Spleen (tissue), 7 donors: ENCODE measurements around the gene DUS1L.

Experiments
- CTCF ChIP-seq, 11 experiments: fragments of 200-600 bp in 7 of 11; fragments of 450-650 bp in 4 of 11; sonication (generic) in 4 of 11; IDR thresholded peaks in 8 of 11; conservative IDR thresholded peaks in 3 of 11; 1 replicate in 7 of 11; 2 replicates in 4 of 11; pipeline versions ENCODE4 v1.4.0 to v1.8.0; 2016 to 2021; ENCODE audit warnings: antibody characterized with exemption in 11 of 11, inconsistent platforms in 4 of 11, mild to moderate bottlenecking in 1 of 11
- POLR2A ChIP-seq, 3 donors: fragments of 450-650 bp; IDR thresholded peaks; one replicate each; pipeline ENCODE4 v1.5.1; 2017; ENCODE audit warnings: antibody characterized with exemption in 3 of 3, mild to moderate bottlenecking in 1 of 3
- POLR2AphosphoS5 ChIP-seq, 3 donors: sonication (generic); formaldehyde crosslinking; IDR thresholded peaks; one replicate each; pipeline ENCODE4 v1.5.1; 2017; ENCODE audit warnings: antibody characterized with exemption in 3 of 3
- donor health status: DM: no; HTN: no; CAD: no; lungs with moderate emphysema.
- donor health status: DM: no; HTN: no; CAD: no.
- donor health status: DM: no; HTN: no; CAD: no.

- no peak for TF ChIP-seq CTCF (IDR thresholded peaks at IDR 0.05 in 8 of 11, conservative IDR thresholded peaks at IDR 0.05 in 3 of 11)
- no peak for TF ChIP-seq POLR2A (IDR thresholded peaks at IDR 0.05)
- peak in 2 of 3 donors; percentile 6 to 10 for TF ChIP-seq POLR2AphosphoS5 (IDR thresholded peaks at IDR 0.05)
Measured at GRCh38 chr17:82059272-82060000, 6.2 kb downstream of the DUS1L start.
